ENCODE measurements around the gene PLAAT2.
"Not testable (repeated sequence)": the region's sequence is repeated elsewhere in the genome, so short reads cannot be mapped to it uniquely, and the experiment has no call there.

Gene PLAAT2

DNA sequence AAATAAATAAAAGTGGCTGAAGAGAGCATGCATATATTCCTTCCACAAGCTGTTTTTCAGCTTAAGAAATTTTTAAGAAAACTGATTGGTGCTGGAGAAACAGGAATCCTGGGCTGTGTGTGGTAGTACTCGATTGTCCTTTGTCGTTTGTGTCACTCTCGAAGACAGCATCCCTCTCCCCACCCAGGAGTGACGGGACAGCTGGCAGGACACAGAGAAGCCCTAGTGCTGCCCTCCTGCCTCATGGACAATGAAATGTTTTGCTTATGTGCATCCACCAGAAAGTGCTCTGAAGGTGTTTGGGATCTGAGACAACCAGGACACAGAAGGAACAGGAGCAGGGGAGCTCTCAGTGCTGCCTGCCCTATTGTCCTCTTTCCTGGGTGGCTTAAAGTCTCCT is 13.8 kb downstream of the PLAAT2 start:
- no peak for DNase-seq (ENCODE audit: low read depth in 2 of 2)

DNA sequence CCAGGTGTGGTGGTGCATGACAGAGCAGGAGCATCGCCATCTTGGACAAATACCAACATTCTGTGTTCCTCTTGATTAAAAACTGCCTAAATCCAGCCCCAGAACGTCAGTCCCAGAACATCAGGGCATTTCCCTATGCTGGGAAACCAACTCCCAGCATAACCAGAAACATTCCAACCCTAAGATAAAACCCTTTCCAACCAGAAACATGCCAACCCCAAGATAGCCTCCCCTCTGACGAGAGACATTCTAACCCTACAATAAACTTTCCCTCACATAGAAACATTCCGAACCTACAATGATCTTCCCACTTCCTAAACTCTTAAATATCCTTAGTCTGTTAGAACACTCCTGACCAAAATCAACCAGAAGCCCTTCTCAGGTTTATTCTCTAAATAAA is 15.0 kb downstream of the PLAAT2 start:
- DNase-seq (ENCODE audit: low read depth in 2 of 2) = no peak

DNA sequence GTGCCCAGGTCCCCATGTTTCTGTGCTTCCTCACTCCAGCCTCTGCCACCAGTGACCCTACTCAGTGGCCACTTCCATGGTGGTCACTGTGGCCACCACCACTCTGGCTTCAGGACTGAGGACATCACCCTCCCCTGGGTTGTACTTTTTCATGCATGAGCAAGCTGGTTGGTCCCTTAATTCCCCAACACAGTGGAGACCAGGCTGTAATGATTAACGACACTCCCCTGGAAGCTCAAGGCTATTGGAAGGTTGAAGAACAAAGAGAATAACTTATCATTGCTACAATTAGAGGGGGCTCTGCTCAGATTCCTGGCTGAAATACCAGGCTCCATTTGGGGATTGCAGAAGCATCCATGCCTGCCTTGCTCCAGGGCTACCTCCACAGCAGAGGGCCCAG is 16.1 kb downstream of the PLAAT2 start:
- DNase-seq (ENCODE audit: low read depth in 2 of 2) = no peak

DNA sequence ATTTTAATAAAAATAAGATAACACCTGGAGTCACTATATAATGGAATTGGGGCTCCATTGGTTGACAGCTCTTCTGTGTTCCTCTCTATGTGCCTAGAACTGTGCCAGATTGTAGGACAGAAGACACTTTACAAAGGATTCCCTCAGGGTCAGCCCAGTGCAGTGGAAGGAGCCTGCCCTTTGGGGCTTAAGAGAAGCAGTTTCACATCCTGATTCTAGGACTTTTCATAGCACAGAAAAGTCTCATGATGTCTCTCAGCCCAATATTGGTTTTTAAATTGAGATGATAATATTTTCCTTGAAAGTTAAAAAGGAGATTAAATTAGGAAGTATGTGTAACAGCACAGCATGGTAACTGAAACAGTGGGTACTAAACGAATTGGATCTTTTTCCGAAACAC is 19.5 kb downstream of the PLAAT2 start:
- no peak for DNase-seq (ENCODE audit: low read depth in 2 of 2)

DNA sequence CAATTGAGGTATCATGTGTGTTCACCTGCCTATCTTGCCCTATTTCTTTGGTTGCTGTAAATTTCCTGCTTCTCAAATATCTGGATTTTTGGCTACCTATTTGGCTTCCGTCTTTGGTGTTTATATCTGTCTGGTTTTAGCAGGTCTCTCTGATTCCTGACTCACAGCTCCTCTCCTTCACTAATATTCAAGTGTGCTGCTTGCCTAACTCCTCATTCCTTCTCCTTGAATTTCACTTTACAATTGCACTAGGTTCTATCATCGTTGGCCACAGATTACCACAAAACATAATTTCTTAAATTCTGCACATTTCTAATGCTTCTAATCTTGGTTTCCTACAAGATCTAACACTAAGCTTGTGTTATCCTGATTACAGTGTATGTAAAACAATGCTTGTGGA is 20.7 kb downstream of the PLAAT2 start:
- not testable (repeated sequence) for DNase-seq (ENCODE audit: low read depth in 2 of 2)

DNA sequence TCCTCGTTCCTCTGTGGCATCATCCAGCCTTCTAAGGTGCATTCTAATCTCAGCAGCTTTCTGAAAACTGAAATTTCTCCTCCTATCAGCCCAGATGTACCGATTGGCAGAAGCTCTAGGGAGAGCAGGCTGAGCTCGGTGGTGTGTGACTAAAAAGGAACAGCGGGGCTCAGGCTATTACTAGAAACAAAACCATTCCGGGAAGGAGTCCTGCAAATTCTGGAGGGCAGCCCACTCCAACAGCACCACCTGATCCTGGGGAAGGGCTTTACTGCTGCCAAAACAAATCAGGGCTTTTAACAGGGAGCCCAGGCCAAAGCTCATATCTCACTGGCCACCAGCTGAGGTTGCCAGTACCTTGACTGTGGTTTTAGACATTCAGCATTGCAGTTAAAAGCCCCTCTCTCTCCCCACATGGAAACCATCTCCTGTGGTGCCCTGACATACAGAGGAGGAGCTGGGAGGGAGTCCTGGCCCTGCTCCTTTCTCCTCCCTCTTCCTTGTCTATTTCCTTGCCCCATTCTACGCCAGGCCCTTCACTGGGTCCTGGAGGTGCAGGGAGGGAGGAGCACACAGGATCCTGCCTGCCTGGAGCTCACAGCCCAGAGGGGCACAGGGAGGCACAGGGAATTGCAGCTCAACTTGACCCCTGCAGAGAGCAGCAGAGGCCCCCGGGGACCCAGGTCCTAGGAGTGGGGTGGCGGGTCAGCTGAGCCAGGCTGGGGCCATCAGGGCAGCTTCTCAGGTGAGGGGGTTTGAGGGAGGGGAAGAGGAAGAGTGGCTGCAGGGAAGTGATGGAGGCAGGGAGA is 25.7 kb downstream of the PLAAT2 start:
- DNase-seq (ENCODE audit: low read depth in 2 of 2) = no peak

DNA sequence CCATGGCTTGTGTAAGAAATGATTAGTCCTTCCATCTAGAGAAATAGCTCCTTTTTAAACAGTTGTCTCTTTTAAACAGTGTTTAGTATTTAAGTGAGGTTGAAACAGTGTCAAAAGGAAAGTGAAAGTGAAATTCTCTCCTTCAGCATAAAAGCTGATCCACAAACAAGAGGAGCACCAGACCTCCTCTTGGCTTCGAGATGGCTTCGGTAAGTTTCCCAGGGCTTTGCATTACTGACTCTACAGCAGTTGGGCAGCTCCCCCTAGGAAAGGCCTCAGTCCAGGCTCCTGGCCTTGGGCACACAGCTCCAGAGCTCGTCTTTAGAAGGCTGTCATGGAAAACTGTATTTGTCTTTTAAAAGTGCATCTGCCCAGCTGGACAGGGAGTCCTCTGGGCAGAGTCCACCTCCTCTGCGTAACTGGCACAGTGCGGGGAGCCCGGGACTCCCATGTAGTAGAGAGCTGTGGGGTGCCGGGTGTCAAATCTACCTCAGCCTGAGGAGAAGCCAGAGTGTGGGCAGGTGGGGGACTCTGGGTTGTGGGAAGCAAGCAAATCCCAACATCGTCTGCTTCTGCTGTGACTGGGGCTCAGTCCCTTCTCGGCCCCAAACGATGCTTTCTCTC is 26.4 kb downstream of the PLAAT2 start, which contains the start of gene PLAAT4:
Gene PLAAT4 (plus strand): TSS at position 140 of the 624 bp plus-strand sequence. CDS start 61 bp downstream, at position 201.
- no peak for DNase-seq (ENCODE audit: low read depth in 2 of 2)

DNA sequence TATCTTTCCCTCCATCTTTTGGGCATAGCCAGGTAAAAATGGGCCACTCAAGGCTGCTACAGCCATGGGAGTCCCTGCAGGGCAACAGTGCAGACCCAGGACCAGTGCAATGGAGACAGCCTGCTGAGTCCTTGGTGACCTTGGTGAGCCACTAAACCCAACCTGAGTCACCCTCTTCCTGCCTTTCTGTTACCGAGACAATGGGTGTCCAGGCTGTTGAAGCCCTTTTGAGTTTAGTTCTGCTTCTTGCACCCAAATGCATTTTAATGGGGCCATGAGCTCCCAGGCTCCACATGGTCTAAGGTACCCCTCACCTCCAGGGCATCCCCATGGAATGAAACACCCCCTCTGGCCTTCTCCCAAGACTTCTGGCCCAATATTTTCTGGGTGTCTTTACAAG is 27.4 kb downstream of the PLAAT2 start:
- DNase-seq (ENCODE audit: low read depth in 2 of 2) = no peak

DNA sequence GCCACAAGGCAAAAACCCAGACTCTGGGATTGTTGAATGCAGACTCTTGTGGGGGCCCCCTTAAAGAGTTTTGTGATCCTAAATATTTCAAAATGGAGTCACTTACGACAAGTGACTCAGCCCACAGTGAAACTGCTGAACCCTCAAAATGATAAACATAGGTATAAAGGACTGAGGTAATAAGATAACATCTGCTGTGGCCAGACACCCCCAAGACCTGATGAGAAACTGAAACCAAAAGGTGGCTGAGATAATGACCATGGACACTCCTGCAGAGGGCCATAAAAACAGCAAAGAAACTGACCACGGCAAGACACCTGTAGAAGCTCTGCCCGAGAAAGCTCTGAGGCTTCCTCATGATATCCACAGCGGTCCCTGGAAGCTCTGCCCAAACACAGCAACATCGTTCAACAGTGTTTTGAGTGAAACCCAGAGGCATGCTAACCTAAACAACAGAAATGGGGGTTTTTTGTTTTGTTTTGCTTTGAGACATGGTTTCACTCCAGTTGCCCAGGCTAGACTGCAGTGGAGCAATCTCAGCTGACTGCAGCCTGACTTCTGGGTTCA is 28.2 kb downstream of the PLAAT2 start:
- DNase-seq (ENCODE audit: low read depth in 2 of 2) = no peak

DNA sequence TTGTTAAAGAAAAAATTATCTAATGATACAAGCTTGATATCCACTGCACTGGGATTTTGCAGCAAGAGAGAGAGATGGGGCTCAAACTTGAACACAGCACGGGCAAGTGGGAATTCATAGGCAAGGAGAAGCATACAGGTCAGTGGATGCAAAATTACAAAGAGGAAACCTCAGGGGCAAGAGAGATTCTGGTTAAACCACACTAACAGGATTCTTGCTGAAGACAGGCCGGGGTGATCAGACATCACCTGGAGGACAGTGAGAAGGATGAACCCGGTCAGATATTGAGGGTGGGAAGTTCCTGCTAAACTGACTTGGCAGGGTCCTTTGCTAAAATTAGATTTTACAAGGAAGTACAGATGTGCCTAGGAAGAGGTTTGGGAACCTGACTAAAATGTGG is 29.1 kb downstream of the PLAAT2 start:
- no peak for DNase-seq (ENCODE audit: low read depth in 2 of 2)

DNA sequence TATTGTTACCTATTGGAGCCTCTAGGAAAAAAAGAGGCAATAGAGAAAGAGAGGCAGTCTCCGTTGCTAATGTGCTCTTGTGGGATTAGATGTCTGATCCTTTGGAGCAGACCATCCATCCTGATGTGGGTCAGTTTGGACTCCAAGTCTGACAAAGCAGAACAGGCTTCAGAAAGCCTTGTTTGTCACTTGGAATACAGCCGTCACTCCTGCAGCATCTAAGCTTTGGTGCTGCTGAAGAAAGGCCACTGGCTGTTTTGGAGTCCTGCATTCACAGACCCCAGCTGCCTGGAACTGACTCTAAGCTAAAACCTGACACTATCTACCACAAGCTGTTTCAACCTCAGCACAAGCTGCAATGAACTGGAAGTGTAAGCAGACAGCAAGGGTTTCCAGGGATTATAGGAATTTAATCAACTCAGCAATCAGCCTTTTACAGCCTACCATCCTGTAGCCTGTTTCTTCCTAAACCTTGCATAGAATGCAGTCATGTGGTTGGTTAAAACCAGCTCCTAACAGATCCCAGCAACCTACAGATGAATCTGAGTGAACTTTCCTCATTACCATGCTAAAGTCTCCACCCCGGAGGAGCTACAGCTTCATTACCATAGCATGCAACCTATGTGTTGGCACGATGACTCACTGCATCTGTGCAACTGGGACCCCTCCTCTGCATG is 30.2 kb downstream of the PLAAT2 start:
- DNase-seq (ENCODE audit: low read depth in 2 of 2) = no peak

DNA sequence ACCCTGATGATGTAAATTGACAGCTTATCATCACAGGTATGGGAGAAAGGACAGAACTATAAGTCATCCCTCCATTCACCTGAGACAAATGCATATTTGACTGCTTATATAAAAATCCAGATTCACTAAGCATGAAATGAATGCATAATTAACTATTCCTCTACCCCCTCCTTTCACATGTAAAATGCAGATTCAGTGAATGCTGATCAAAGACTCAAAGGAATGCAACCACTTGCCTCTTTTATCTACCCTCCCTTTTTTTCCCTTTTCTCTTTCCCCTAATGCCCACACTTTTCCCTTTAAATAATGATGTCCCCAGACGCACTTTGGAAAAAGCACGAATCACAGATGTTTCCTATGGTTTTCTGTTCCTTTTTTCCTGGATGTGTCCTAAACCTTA is 31.1 kb downstream of the PLAAT2 start:
- DNase-seq (ENCODE audit: low read depth in 2 of 2) = no peak

DNA sequence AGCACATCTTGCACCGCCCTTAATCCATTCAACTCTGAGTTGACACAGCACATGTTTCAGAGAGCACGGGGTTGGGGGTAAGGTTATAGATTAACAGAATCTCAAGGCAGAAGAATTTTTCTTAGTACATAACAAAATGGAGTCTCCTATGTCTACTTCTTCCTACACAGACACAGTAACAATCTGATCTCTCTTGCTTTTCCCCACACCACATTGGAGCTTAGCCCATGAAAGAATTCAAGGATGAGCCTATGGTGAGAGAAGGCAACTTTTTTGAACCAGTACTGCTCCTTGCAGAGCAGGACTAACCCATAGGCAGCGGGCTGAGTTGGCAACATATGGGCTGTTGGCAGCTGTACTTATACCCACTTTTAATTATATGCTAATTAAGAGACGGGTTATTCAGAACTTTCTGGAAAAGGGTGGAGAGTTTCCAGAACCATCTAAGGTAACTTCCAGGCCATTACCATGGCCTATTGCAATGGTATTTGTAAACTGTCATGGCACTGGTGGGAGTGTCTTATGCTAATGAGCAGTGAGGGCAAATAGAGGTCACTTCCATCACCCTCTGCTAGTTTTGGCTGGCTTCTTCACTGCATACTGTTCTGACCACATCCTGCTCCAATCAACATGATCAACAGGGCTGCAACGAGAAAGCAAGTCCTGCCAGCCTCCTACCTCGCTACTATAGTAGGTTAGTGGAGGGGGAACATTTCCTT is 31.9 kb downstream of the PLAAT2 start:
- DNase-seq (ENCODE audit: low read depth in 2 of 2) = not testable (repeated sequence)

DNA sequence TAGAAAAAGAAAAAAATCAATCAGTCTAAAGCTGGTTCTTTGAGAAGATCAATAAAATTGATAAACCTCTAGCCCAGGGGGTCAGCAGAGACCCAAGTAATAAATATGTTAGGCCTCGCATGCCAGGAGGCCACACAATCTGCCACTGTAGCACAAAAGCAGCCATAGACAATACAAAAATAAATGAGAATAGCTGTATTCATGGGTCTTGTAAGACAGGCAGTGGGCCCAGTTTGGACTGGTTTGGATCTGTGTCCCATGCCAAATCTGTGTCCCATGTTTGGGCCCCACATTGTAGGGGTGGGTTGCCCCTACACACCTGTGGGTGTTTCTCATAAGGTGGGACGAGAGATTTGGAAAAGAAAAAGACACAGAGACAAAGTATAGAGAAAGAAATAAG is 33.2 kb downstream of the PLAAT2 start:
- no peak for DNase-seq (ENCODE audit: low read depth in 2 of 2)

DNA sequence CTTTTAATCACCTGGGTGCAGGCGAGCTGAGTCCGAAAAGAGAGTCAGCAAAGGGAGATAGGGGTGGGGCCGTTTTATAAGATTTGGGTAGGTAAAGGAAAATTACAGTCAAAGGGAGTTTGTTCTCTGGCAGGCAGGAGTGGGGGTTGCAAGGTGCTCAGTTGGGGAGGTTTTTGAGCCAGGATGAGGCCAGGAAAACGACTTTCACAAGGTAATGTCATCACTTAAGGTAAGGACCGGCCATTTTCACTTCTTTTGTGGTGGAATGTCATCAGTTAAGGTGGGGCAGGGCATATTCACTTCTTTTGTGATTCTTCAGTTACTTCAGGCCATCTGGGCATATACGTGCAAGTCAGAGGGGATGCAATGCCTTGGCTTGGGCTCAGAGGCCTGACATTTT is 33.8 kb downstream of the PLAAT2 start:
- not testable (repeated sequence) for DNase-seq (ENCODE audit: low read depth in 2 of 2)

DNA sequence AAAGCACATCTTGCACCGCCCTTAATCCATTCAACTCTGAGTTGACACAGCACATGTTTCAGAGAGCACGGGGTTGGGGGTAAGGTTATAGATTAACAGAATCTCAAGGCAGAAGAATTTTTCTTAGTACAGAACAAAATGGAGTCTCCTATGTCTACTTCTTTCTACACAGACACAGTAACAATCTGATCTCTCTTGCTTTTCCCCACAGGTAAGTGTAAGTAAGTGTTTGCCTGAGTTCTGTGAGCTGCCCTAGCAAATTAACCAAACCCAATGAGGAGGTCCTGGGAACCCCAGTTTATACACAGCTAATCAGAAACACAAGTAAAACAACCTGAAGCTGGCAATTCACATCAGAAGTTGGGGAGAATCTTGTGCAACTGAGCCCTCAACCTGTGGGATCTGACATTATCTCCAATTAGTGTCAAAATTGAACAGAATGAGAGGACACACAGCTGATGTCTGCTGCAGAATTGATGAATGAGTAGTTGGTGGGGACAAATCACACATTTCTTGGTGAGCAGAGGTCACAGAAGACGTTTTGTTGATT is 34.4 kb downstream of the PLAAT2 start:
- DNase-seq (ENCODE audit: low read depth in 2 of 2) = not testable (repeated sequence)

DNA sequence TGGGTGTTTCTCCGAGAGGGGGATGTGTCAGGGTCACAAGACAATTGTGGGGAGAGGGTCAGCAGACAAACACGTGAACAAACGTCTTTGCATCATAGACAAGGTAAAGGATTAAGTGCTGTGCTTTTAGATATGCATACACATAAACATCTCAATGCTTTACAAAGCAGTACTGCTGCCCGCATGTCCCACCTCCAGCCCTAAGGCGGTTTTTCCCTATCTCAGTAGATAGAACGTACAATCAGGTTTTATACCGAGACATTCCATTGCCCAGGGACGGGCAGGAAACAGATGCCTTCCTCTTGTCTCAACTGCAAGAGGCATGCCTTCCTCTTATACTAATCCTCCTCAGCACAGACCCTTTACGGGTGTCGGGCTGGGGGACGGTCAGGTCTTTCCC is 35.0 kb downstream of the PLAAT2 start:
- not testable (repeated sequence) for DNase-seq (ENCODE audit: low read depth in 2 of 2)

DNA sequence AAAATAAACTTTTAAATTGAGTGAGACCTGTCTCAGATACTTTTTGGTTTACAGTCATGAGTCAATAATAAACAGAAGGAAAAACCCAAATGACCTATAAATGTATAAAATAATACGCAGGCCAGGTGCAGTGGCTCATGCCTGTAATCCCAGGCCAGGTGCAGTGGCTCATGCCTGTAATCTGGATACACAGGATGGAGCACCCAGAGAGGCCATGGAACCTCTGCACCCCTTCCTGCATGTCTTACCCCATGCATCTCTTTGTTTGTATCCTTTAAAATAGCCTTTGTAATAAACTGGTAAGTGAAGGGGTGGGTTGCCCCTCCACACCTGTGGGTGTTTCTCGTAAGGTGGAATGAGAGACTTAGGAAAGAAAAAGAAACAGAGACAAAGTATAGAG is 35.5 kb downstream of the PLAAT2 start:
- DNase-seq (ENCODE audit: low read depth in 2 of 2) = no peak

DNA sequence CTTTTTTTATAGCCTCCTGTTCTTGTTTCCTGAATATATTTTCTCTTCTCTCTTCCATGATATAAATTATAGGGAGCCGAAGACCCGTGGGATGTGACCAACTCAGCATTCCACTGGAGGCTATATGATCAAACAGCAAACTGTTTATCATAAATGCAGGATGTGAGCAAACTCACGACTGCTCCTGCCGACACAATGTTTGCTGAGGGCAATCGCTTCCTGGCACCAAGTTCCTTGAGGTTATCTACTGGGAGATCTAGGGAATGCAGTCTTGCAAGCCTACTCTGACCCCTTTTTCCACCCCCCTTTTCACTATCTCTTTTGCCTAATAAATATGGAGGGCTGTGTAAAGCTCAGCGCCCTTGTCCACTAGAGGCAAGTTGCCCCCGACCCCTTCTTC is 40.0 kb downstream of the PLAAT2 start:
- DNase-seq (ENCODE audit: low read depth in 2 of 2) = no peak

DNA sequence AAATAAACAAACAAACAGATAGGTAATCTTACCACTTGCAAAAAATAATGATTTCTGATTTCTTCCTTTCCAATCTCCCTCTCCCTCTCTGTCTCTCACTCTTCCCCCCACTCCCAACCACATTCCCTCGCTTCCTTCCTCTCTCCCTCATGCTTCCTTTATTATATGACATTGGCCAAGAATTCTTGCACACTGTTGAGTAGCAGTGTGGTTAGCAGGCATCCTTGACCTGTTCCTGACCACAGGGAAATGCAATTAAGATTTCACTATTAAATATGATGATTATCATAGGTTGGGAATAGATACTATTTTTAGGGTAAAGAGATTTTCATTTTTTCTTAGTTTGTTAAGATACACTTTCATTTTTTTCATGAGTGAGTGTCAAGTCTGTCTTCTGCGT is 41.3 kb downstream of the PLAAT2 start:
- no peak for DNase-seq (ENCODE audit: low read depth in 2 of 2)

DNA sequence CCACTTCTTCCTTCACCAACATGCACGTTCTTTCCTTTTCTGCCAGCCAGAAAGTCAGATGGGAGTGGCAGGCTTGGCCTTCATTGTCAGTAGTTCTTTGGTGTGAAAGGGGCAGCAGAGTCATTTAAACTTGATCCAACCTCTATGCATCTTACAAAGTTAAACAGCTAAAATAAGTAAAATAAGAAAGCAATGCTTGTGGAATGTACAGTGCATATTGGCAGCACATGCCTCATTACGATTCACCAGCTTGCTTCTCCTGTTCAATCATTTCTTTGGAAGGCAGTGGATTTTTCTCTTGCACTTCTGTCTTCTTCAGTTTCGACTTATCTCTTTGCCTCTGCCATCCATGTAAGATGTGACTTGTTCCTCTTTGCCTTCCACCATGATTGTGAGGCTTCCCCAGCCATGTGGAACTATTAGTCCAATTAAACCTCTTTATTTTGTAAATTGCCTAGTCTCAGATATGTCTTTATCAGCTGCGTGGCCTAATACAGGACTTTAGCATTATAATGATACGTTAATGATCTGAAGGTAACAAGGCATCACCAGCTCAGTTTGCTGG is 42.5 kb downstream of the PLAAT2 start:
- DNase-seq (ENCODE audit: low read depth in 2 of 2) = no peak
